GM23338 (cell line): Measurements from ENCODE around the gene DOCK3. TPM values are rescaled to one million over a fixed set of nuclear protein-coding genes. Genes with fewer than 3 reads are reported as not detected.

Experiments
- ATAC-seq: fragments of 200-7000 bp; cut with Tn5 transposase; 3 replicates; pipeline ENCODE4 v1.9.1; 2020
- DNase-seq: peaks from one replicate; pipeline ENCODE4 v3.0.0-alpha.2; 2015; ENCODE audit warnings: low spot score
- H2AFZ ChIP-seq: fragments of 200-600 bp; sonication (generic); 2 replicates; pipeline ENCODE4 v1.8.0; 2016; ENCODE audit warnings: antibody characterized with exemption, mild to moderate bottlenecking, moderate library complexity
- H3F3A ChIP-seq: fragments of 200-600 bp; sonication (generic); replicated peaks from 2 replicates; pipeline ENCODE4 v1.8.0; 2017; ENCODE audit warnings: antibody characterized with exemption, mixed run types, low read depth
- H3K27ac ChIP-seq: fragments of 200-600 bp; sonication (generic); 2 replicates; pipeline ENCODE4 v1.6.1; 2016; ENCODE audit warnings: low read depth
- H3K27me3 ChIP-seq: fragments of 200-600 bp; sonication (generic); 2 replicates; pipeline ENCODE4 v1.8.0; 2016; ENCODE audit warnings: mild to moderate bottlenecking, mixed run types, moderate library complexity; ENCODE audit not compliant: insufficient read depth
- H3K36me3 ChIP-seq: fragments of 200-600 bp; sonication (generic); 2 replicates; pipeline ENCODE4 v1.8.0; 2016; ENCODE audit warnings: mild to moderate bottlenecking; ENCODE audit not compliant: insufficient read depth
- H3K4me1 ChIP-seq: fragments of 200-600 bp; sonication (generic); 2 replicates; pipeline ENCODE4 v1.8.0; 2016; ENCODE audit warnings: mild to moderate bottlenecking, moderate library complexity; ENCODE audit not compliant: insufficient read depth
- H3K4me2 ChIP-seq: fragments of 200-600 bp; sonication (generic); 2 replicates; pipeline ENCODE4 v1.7.1; 2017; ENCODE audit warnings: mixed run types
- H3K4me3 ChIP-seq: fragments of 200-600 bp; sonication (generic); 2 replicates; pipeline ENCODE4 v1.6.1; 2016; ENCODE audit warnings: mixed run types
- H3K79me2 ChIP-seq: fragments of 200-600 bp; sonication (generic); replicated peaks from 2 replicates; pipeline ENCODE4 v1.8.0; 2017; ENCODE audit warnings: mild to moderate bottlenecking; ENCODE audit not compliant: insufficient read depth
- H3K9me2 ChIP-seq: fragments of 200-600 bp; sonication (generic); 2 replicates; pipeline ENCODE4 v1.8.0; 2017; ENCODE audit not compliant: insufficient read depth
- H4K20me1 ChIP-seq: fragments of 200-600 bp; sonication (generic); replicated peaks from 2 replicates; pipeline ENCODE4 v1.8.0; 2017; ENCODE audit warnings: mild to moderate bottlenecking; ENCODE audit not compliant: insufficient read depth
- H3K27ac Mint-ChIP-seq: 2 replicates; pipeline ENCODE4 v1.8.0; 2020; ENCODE audit warnings: inconsistent platforms, mild to moderate bottlenecking, moderate library complexity, mixed read lengths
- H3K27me3 Mint-ChIP-seq: 3 replicates; pipeline ENCODE4 v1.8.0; 2022; ENCODE audit warnings: low read depth, mild to moderate bottlenecking, moderate library complexity, mixed read lengths, inconsistent platforms; ENCODE audit not compliant: insufficient read depth, poor library complexity
- H3K36me3 Mint-ChIP-seq: 3 replicates; pipeline ENCODE4 v1.8.0; 2021; ENCODE audit warnings: low read depth, mild to moderate bottlenecking, inconsistent platforms, moderate library complexity, mixed read lengths
- H3K4me1 Mint-ChIP-seq: 3 replicates; pipeline ENCODE4 v1.8.0; 2020; ENCODE audit warnings: mild to moderate bottlenecking, inconsistent platforms, mixed read lengths
- H3K4me3 Mint-ChIP-seq: 3 replicates; pipeline ENCODE4 v1.8.0; 2021; ENCODE audit warnings: moderate library complexity, mild to moderate bottlenecking, inconsistent platforms, mixed read lengths
- H3K9me3 Mint-ChIP-seq: 3 replicates; pipeline ENCODE4 v1.8.0; 2020; ENCODE audit warnings: moderate library complexity, mild to moderate bottlenecking, inconsistent platforms, mixed read lengths
- CREB1 ChIP-seq: fragments of 250-450 bp; sonication (Bioruptor Pico); IDR thresholded peaks from 2 replicates; pipeline ENCODE4 v1.5.0; 2020; ENCODE audit warnings: low read depth, mild to moderate bottlenecking, moderate library complexity
- CTCF ChIP-seq, 2 experiments: fragments of 200-600 bp in 1 of 2; sonication (generic) in 1 of 2; conservative IDR thresholded peaks; 2 replicates each; pipeline versions ENCODE4 v1.5.1 to v1.6.1; 2016 to 2017; ENCODE audit warnings: antibody characterized with exemption in 2 of 2, low read depth in 2 of 2, mild to moderate bottlenecking in 2 of 2, moderate library complexity in 1 of 2
- ETS1 ChIP-seq: IDR thresholded peaks from 2 replicates; pipeline ENCODE4 v1.6.1; 2016; ENCODE audit warnings: antibody characterized with exemption
- EZH2 ChIP-seq: fragments of 200-600 bp; sonication (generic); IDR thresholded peaks from one replicate; pipeline ENCODE4 v1.8.0; 2017; ENCODE audit warnings: antibody characterized with exemption, mild to moderate bottlenecking, low read depth; ENCODE audit not compliant: unreplicated experiment
- EZH2phosphoT487 ChIP-seq: fragments of 200-600 bp; sonication (generic); IDR thresholded peaks from one replicate; pipeline ENCODE4 v1.8.1; 2018; ENCODE audit warnings: antibody characterized with exemption; ENCODE audit not compliant: unreplicated experiment
- JUNB ChIP-seq: IDR thresholded peaks from one replicate; pipeline ENCODE4 v1.6.1; 2016; ENCODE audit warnings: antibody characterized with exemption; ENCODE audit not compliant: unreplicated experiment
- NANOG ChIP-seq: IDR thresholded peaks from 2 replicates; pipeline ENCODE4 v1.6.1; 2016; ENCODE audit warnings: antibody characterized with exemption, borderline replicate concordance
- POLR2AphosphoS5 ChIP-seq: IDR thresholded peaks from 2 replicates; pipeline ENCODE4 v1.6.1; 2016; ENCODE audit warnings: antibody characterized with exemption, low read depth
- REST ChIP-seq: IDR thresholded peaks from one replicate; pipeline ENCODE4 v1.6.1; 2018; ENCODE audit warnings: antibody characterized with exemption; ENCODE audit not compliant: unreplicated experiment
- STAT1 ChIP-seq: IDR thresholded peaks from one replicate; pipeline ENCODE4 v1.6.1; 2016; ENCODE audit warnings: antibody characterized with exemption; ENCODE audit not compliant: unreplicated experiment
- ZNF114 ChIP-seq: fragments of 250-450 bp; sonication (Bioruptor Pico); IDR thresholded peaks from 2 replicates; pipeline ENCODE4 v1.5.0; 2020; ENCODE audit warnings: mild to moderate bottlenecking, moderate library complexity
- ZNF331 ChIP-seq: fragments of 250-450 bp; sonication (Bioruptor Pico); IDR thresholded peaks from 2 replicates; pipeline ENCODE4 v1.5.0; 2020; ENCODE audit warnings: low read depth, mild to moderate bottlenecking, moderate library complexity
- ZNF462 ChIP-seq: fragments of 250-450 bp; sonication (Bioruptor Pico); IDR thresholded peaks from 2 replicates; pipeline ENCODE4 v1.5.0; 2020; ENCODE audit warnings: mild to moderate bottlenecking, moderate library complexity
- polyA plus RNA-seq: library from polyadenylated mRNA; unstranded; fragments of >200 nt; fragmentation: Nextera tagmentation; extraction: Ambion mirVana; gene quantifications from 2 replicates; pipeline ENCODE4 v1.2.1, GENCODE V29; 2016
- total RNA-seq: library from RNA; depleted of rRNA; stranded (reverse); fragments of >200 nt; shearing (Covaris generic); gene quantifications from 2 replicates; pipeline ENCODE4 v1.2.3, GENCODE V29; 2014

Gene DOCK3
- total and polyA plus RNA-seq, 2 experiments from 2014 or later = 2.4 to 5.6 TPM

- Histone ChIP-seq H3K27me3 (no peaks in the 10 kb centered on the region), H3K4me2 (peak overlapping the region; percentile 53), H2AFZ (no peak overlapping the region), H3K36me3 (no peaks in the 10 kb centered on the region; the same call in 1 of the 2 replicates), H4K20me1 (no peaks in the 10 kb centered on the region), H3F3A (0 out of 2 replicates have a peak, but pooled peaks cover 4% of the 10 kb centered on the region), H3K79me2 (peaks cover 63% of the 10 kb centered on the region), H3K27ac (peak overlapping the region; percentile 6), H3K4me3 (no peak overlapping the region), H3K9me2 (no peaks in the 10 kb centered on the region), H3K4me1 (peaks cover 24% of the 10 kb centered on the region)
- Mint-ChIP-seq H3K27ac (peak overlapping the region; percentile 57; the same call in 1 of the 2 replicates), H3K4me1 (peaks cover 25% of the 10 kb centered on the region), H3K27me3 (no peaks in the 10 kb centered on the region), H3K9me3 (peaks cover 22% of the 10 kb centered on the region), H3K36me3 (peaks cover 16% of the 10 kb centered on the region), H3K4me3 (no peak overlapping the region)
- ATAC-seq = no peak; the same call in 2 of the 3 replicates
- peak; percentile 17 for DNase-seq
- TF ChIP-seq STAT1 (no peak), CREB1 (no peak), ETS1 (no peak), CTCF (conservative IDR thresholded peaks at IDR 0.05; ENCODE audit: low read depth in 2 of 2) (no peak), EZH2phosphoT487 (no peak), REST (no peak), NANOG (no peak), ZNF114 (no peak), JUNB (no peak), ZNF462 (no peak), EZH2 (no peak), ZNF331 (CRISPR knock-in tag) (no peak), POLR2AphosphoS5 (no peak)
Observed at GRCh38 chr3:50737193-50737905, 62.6 kb downstream of the DOCK3 start.
